Liver (tissue), 9 donors: ENCODE results near the gene MYO15B. TPM values are rescaled to one million over a fixed set of nuclear protein-coding genes. Genes with fewer than 3 reads are reported as not detected.
"Not testable (repeated sequence)": the region's sequence is repeated elsewhere in the genome, so short reads cannot be mapped to it uniquely, and the experiment has no call there.

Experiments
- DNase-seq: peaks from one replicate; pipeline ENCODE4 v3.0.0-alpha.2; 2017; ENCODE audit warnings: low spot score
- H3K27ac ChIP-seq, 2 donors: one replicate each; pipeline ENCODE4 v1.7.0; 2013; ENCODE audit warnings: inconsistent platforms in 2 of 2, low read length in 2 of 2, control low read depth in 1 of 2, low read depth in 1 of 2, mild to moderate bottlenecking in 1 of 2
- H3K27me3 ChIP-seq, 4 donors: one replicate each; pipeline versions ENCODE4 v1.6.1 to v1.7.0; 2013; ENCODE audit warnings: low read length in 3 of 4, inconsistent platforms in 1 of 4, mild to moderate bottlenecking in 1 of 4, moderate library complexity in 1 of 4; ENCODE audit not compliant: control insufficient read depth in 4 of 4, insufficient read depth in 4 of 4
- H3K36me3 ChIP-seq, 4 donors: one replicate each; pipeline versions ENCODE4 v1.6.1 to v1.7.0; 2013; ENCODE audit warnings: low read length in 3 of 4, mild to moderate bottlenecking in 3 of 4, low read depth in 1 of 4, moderate library complexity in 1 of 4; ENCODE audit not compliant: control insufficient read depth in 4 of 4, insufficient read depth in 3 of 4
- H3K4me1 ChIP-seq, 4 donors: one replicate each; pipeline versions ENCODE4 v1.6.1 to v1.7.0; 2013; ENCODE audit warnings: low read length in 3 of 4, mild to moderate bottlenecking in 3 of 4, moderate library complexity in 1 of 4; ENCODE audit not compliant: control insufficient read depth in 4 of 4, insufficient read depth in 4 of 4
- H3K4me3 ChIP-seq, 3 donors: one replicate each; pipeline versions ENCODE4 v1.6.1 to v1.7.0; 2013; ENCODE audit warnings: low read length in 3 of 3, control low read depth in 1 of 3, low read depth in 1 of 3, mild to moderate bottlenecking in 1 of 3
- H3K9ac ChIP-seq, 2 donors: one replicate each; pipeline ENCODE4 v1.7.0; 2013; ENCODE audit warnings: low read length in 2 of 2, mild to moderate bottlenecking in 2 of 2, moderate library complexity in 2 of 2, control low read depth in 1 of 2, low read depth in 1 of 2
- H3K9me3 ChIP-seq, 4 donors: one replicate each; pipeline versions ENCODE4 v1.6.1 to v1.7.0; 2013; ENCODE audit warnings: low read length in 3 of 4; ENCODE audit not compliant: control insufficient read depth in 4 of 4
- EGR1 ChIP-seq, 2 donors: IDR thresholded peaks; 2 replicates each; pipeline ENCODE4 v1.6.1; 2016 to 2018; ENCODE audit warnings: antibody characterized with exemption in 2 of 2, low read depth in 2 of 2
- FOXA1 ChIP-seq: IDR thresholded peaks from 2 replicates; pipeline ENCODE4 v1.6.1; 2016; ENCODE audit warnings: antibody characterized with exemption
- FOXA2 ChIP-seq: IDR thresholded peaks from 2 replicates; pipeline ENCODE4 v1.6.1; 2016; ENCODE audit warnings: antibody characterized with exemption
- GABPA ChIP-seq, 2 donors: IDR thresholded peaks in 1 of 2; conservative IDR thresholded peaks in 1 of 2; 2 replicates each; pipeline ENCODE4 v1.6.1; 2016; ENCODE audit warnings: antibody characterized with exemption in 2 of 2, mild to moderate bottlenecking in 1 of 2, moderate library complexity in 1 of 2
- HNF4A ChIP-seq, 2 donors: conservative IDR thresholded peaks; 2 replicates each; pipeline ENCODE4 v1.6.1; 2016; ENCODE audit warnings: antibody characterized with exemption in 2 of 2, mild to moderate bottlenecking in 2 of 2
- JUND ChIP-seq, 2 donors: IDR thresholded peaks; 2 replicates each; pipeline ENCODE4 v1.6.1; 2016; ENCODE audit warnings: antibody characterized with exemption in 2 of 2
- NR2F2 ChIP-seq: IDR thresholded peaks from 2 replicates; pipeline ENCODE4 v1.6.1; 2016; ENCODE audit warnings: antibody characterized with exemption
- RAD21 ChIP-seq, 2 donors: IDR thresholded peaks; 2 replicates each; pipeline ENCODE4 v1.6.1; 2016; ENCODE audit warnings: antibody characterized with exemption in 2 of 2, mild to moderate bottlenecking in 2 of 2
- REST ChIP-seq: IDR thresholded peaks from 2 replicates; pipeline ENCODE4 v1.6.1; 2016; ENCODE audit warnings: antibody characterized with exemption, mild to moderate bottlenecking
- RXRA ChIP-seq, 2 donors: IDR thresholded peaks; 2 replicates each; pipeline ENCODE4 v1.6.1; 2017 to 2018; ENCODE audit warnings: antibody characterized with exemption in 2 of 2, mild to moderate bottlenecking in 1 of 2
- SP1 ChIP-seq: IDR thresholded peaks from 2 replicates; pipeline ENCODE4 v1.6.1; 2018; ENCODE audit warnings: antibody characterized with exemption, mild to moderate bottlenecking
- TAF1 ChIP-seq: conservative IDR thresholded peaks from 2 replicates; pipeline ENCODE4 v1.6.1; 2016; ENCODE audit warnings: antibody characterized with exemption, mild to moderate bottlenecking
- ZBTB33 ChIP-seq: IDR thresholded peaks from 2 replicates; pipeline ENCODE4 v1.6.1; 2016; ENCODE audit warnings: antibody characterized with exemption
- WGBS: extraction: QIAGEN DNeasy Blood & Tissue Kit; methylation state at CpG from one replicate; pipeline ENCODE4 v1.1.7; 2013; 5-methylcytosine and 5-hydroxymethylcytosine counted together
- polyA plus RNA-seq, 2 donors: library from polyadenylated mRNA; stranded (reverse) in 1 of 2; unstranded in 1 of 2; fragments of 200-250 nt in 1 of 2; fragments of >200 nt in 1 of 2; fragmentation: Nextera tagmentation in 1 of 2; extraction: Ambion mirVana in 1 of 2; gene quantifications; one replicate each; pipeline versions ENCODE4 v1.2.1 to v1.2.3, GENCODE V29; 2013 to 2015
- total RNA-seq, 2 donors: library from RNA; depleted of rRNA; stranded (reverse); fragments of >200 nt; gene quantifications; one replicate each; pipeline ENCODE4 v1.2.3, GENCODE V29; 2014
- TF ChIP-seq, protein P1 (sequence below): IDR thresholded peaks from 2 replicates; pipeline ENCODE4 v1.6.1; 2016; ENCODE audit warnings: antibody characterized with exemption
- TF ChIP-seq, protein P2 (sequence below): fragments of 150-350 bp; IDR thresholded peaks from 2 replicates; pipeline ENCODE4 v1.5.1; 2017; ENCODE audit warnings: improper control_type of control experiment, low read depth, low read length; ENCODE audit not compliant: missing input control
- TF ChIP-seq, protein P3 (sequence below): IDR thresholded peaks from 2 replicates; pipeline ENCODE4 v1.6.1; 2016; ENCODE audit warnings: antibody characterized with exemption
- donor health status: healthy.
- donor health status: healthy.
- donor health status: healthy.
- donor health status: healthy.
- donor health status: healthy.

Gene MYO15B
- total and polyA plus RNA-seq, 4 donors: 13.3 to 34.4 (median 18.0) TPM

GRCh38 chr17:75576661-75577060, 10.9 kb upstream of the MYO15B start:
- peaks cover 0 to 15% (median 9%) of the 10 kb centered on the region in 4 donors for H3K36me3 ChIP-seq
- no peak overlapping the region for H3K9ac ChIP-seq
- no peak overlapping the region for H3K4me3 ChIP-seq
- H3K4me1 ChIP-seq: no peaks in the 10 kb centered on the region
- H3K27ac ChIP-seq: no peak overlapping the region
- H3K27me3 ChIP-seq: no peaks in the 10 kb centered on the region
- DNase-seq: no peak
- TF ChIP-seq FOXA2 (no peak), HNF4A (conservative IDR thresholded peaks at IDR 0.05) (peak; percentile 30 to 33)
- 41% methylated on average over 15 of the region's 15 CpGs for WGBS
- no peaks in the 10 kb centered on the region for H3K9me3 ChIP-seq

- 85% methylated on average over 23 of the region's 23 CpGs for WGBS
- not testable (repeated sequence) for H3K4me3 ChIP-seq, H3K36me3 ChIP-seq, H3K4me1 ChIP-seq, H3K27me3 ChIP-seq, H3K9me3 ChIP-seq, H3K9ac ChIP-seq, DNase-seq, H3K27ac ChIP-seq
Observed at GRCh38 chr17:75581121-75581725, 6.4 kb upstream of the MYO15B start.

GRCh38 chr17:75583197-75583596, 4.4 kb upstream of the MYO15B start:
- WGBS: 88% methylated on average over 6 of the region's 6 CpGs
- H3K27ac ChIP-seq, H3K4me3 ChIP-seq: not testable (repeated sequence)

GRCh38 chr17:75584849-75585175, 2.8 kb upstream of the MYO15B start:
- Histone ChIP-seq H3K4me1 (peaks cover 0 to 7% (median 4%) of the 10 kb centered on the region in 4 donors), H3K9ac (no peak overlapping the region), H3K4me3 (no peak overlapping the region), H3K27me3 (no peaks in the 10 kb centered on the region), H3K9me3 (no peaks in the 10 kb centered on the region), H3K36me3 (no peaks in the 10 kb centered on the region), H3K27ac (no peak overlapping the region)
- TF ChIP-seq EGR1 (IDR thresholded peaks at IDR 0.05; ENCODE audit: low read depth in 2 of 2) (no peak), TAF1 (no peak), SP1 (no peak), RAD21 (IDR thresholded peaks at IDR 0.05) (no peak), FOXA1 (no peak), RXRA (IDR thresholded peaks at IDR 0.05) (no peak), HNF4A (conservative IDR thresholded peaks at IDR 0.05) (no peak), NR2F2 (no peak), FOXA2 (no peak), REST (no peak), JUND (IDR thresholded peaks at IDR 0.05) (no peak), ZBTB33 (no peak), GABPA (IDR thresholded peaks at IDR 0.05 in 1 of 2, conservative IDR thresholded peaks at IDR 0.05 in 1 of 2) (no peak)
- TF ChIP-seq, protein P1, sequence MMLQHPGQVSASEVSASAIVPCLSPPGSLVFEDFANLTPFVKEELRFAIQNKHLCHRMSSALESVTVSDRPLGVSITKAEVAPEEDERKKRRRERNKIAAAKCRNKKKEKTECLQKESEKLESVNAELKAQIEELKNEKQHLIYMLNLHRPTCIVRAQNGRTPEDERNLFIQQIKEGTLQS: no peak
- TF ChIP-seq, protein P2, sequence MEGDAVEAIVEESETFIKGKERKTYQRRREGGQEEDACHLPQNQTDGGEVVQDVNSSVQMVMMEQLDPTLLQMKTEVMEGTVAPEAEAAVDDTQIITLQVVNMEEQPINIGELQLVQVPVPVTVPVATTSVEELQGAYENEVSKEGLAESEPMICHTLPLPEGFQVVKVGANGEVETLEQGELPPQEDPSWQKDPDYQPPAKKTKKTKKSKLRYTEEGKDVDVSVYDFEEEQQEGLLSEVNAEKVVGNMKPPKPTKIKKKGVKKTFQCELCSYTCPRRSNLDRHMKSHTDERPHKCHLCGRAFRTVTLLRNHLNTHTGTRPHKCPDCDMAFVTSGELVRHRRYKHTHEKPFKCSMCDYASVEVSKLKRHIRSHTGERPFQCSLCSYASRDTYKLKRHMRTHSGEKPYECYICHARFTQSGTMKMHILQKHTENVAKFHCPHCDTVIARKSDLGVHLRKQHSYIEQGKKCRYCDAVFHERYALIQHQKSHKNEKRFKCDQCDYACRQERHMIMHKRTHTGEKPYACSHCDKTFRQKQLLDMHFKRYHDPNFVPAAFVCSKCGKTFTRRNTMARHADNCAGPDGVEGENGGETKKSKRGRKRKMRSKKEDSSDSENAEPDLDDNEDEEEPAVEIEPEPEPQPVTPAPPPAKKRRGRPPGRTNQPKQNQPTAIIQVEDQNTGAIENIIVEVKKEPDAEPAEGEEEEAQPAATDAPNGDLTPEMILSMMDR: no peak
- TF ChIP-seq, protein P3, sequence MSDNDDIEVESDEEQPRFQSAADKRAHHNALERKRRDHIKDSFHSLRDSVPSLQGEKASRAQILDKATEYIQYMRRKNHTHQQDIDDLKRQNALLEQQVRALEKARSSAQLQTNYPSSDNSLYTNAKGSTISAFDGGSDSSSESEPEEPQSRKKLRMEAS: no peak
- DNase-seq: no peak
- WGBS: 94% methylated on average over 7 of the region's 7 CpGs

More at GRCh38 chr17:75583197-75583596, 4.4 kb upstream of the MYO15B start:
- H3K9me3 ChIP-seq, DNase-seq, H3K27me3 ChIP-seq, H3K36me3 ChIP-seq, H3K4me1 ChIP-seq, H3K9ac ChIP-seq: not testable (repeated sequence)
